GM18873 (cell line): Measurements from ENCODE around the gene FOLR2.

ENCODE experiments used
- ATAC-seq: cut with Tn5 transposase; IDR thresholded peaks from one replicate; pipeline ENCODE4 v1.9.1; 2021; ENCODE audit warnings: mild to moderate bottlenecking, moderate library complexity, moderate number of reproducible peaks; ENCODE audit not compliant: unreplicated experiment, low FRiP score

Gene FOLR2

DNA sequence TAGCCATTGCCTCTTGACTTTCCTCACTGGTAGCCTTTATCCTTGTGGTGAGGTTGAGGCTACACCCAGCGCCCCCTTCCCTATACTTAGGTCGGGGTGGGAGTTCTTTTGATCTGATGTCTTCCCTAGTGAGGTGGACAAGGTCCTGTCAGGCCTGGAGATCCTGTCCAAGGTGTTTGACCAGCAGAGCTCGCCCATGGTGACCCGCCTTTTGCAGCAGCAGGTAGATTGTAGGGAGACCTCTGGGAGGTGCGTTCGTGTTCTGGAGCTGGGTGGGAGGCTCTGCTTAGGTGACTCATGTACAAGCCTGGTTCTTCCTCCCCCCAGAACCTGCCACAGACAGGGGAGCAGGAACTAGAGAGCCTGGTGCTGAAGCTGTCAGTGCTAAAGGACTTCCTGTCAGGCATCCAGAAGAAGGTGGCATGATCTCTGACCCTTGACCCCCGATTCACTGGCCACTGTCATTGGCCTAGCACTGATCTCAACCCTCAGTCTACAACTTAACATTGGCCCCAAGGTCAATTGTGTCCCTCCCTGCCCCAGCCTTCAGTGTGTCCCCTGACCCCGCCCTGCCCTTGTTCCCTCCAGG is 12.8 kb downstream of the FOLR2 start:
- ATAC-seq = no peak

DNA sequence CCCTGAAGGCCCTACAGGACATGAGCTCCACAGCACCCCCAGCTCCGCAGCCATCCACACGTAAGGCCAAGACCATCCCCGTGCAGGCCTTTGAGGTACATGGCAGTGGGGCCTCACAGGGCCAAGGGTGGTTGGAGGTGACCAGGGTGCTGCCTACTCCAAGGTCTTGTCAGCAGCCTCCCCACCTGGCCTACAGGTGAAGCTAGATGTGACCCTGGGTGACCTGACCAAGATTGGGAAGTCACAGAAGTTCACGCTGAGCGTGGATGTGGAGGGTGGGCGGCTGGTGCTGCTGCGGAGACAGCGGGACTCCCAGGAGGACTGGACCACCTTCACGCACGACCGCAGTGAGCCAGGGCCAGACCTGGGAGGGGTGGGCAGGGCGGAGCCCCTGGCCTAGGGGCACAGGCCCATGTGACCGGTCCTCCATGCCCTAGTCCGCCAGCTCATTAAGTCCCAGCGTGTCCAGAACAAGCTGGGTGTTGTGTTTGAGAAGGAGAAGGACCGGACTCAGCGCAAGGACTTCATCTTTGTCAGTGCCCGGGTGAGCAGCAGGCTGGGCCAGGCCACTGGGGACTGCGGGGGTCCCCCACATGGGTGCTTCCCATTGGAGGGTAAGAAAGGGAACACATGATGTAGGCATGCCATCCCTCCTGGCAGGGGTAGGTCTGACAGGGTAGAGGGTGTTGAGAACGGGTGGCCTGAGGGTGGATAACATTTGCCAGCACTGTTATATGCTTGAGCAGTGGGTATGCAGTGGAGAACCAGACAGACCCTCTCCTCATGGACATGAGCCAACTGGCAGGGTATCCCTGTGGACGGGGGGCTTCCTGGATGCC is 13.6 kb downstream of the FOLR2 start:
- no peak for ATAC-seq

DNA sequence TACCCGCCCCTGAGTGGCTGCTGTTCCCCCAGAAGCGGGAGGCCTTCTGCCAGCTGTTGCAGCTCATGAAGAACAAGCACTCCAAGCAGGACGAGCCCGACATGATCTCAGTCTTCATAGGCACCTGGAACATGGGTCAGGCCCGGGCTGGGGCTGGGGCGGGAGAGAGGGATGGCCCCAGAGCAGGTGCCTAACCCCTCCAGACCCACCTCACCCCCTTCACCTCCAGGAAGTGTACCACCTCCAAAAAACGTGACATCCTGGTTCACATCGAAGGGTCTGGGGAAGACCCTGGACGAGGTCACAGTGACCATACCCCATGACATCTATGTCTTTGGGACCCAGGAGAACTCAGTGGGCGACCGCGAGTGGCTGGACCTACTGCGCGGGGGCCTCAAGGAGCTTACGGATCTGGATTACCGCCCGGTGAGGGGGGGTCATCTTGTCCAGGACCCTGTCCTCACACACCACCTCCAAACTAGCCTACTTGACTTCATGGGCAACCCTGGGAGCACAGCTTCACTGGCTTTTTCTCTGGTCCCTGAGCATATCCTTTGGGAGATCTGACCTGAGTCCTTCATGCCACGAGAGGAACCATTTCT is 14.3 kb downstream of the FOLR2 start:
- no peak for ATAC-seq

DNA sequence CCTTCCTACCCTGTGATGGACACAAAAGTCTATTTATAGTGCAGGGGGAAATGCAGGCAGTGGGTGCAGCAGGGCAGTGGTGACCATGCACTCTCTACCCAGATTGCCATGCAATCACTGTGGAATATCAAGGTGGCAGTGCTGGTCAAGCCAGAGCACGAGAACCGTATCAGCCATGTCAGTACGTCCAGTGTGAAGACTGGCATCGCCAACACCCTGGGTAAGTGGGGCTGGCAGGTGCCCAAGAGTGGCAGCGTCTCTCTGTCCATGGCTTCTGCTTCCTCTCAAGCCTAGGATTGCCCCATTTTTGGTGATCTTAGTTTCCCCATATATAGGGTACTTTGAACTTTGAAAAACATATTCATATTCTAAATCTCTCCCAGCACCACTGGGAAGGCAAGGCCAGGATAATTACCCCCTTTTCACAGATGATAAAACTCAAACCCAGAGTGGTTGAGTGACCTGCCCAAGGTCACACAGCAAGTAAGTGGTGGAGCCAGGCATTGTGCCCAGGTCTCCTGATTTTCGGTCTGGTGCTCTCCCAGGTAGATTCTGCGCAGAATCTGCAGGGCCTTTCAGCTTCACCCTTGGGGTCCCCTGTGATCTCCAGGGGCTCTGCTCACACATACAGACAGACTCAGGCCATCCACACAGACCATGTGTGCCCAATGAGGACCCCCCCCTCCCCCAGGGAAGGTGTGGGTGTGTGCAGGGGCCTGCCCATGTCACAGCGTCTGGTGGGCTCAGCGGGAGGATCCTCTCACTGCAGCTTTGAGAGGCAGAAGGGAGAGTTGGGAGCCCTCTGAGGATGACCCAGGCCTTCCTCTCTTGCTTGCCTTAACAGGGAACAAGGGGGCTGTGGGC is 15.0 kb downstream of the FOLR2 start:
- ATAC-seq = no peak

DNA sequence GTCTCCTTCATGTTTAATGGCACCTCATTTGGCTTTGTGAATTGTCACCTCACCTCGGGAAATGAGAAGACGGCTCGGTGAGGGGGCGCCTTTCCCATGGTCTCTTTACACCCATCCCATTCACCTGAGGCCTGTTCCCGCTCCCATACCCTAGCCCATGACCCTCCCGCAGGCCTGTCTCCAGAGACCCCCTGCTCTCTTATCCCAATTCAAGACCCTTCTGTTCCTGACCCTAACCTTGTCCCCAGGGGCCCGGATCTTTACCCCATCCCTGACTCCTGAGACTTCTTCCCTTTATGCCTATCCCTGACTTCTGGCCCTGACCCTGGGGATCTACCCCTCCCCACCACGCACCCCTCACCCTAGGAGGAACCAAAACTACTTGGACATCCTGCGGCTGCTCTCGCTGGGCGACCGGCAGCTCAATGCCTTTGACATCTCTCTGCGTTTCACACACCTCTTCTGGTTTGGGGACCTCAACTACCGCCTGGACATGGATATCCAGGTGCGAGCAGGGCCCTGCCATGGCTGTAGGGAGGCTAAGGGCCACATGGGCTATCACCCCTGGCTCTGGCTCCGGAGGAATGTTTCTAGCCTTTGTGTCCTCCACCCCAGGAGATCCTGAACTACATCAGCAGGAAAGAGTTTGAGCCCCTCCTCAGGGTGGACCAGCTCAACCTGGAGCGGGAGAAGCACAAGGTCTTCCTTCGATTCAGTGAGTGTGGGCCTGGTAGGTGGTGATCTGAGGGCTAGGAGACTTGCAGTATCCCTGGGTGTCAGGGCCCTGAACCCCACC is 15.9 kb downstream of the FOLR2 start:
- ATAC-seq = no peak

DNA sequence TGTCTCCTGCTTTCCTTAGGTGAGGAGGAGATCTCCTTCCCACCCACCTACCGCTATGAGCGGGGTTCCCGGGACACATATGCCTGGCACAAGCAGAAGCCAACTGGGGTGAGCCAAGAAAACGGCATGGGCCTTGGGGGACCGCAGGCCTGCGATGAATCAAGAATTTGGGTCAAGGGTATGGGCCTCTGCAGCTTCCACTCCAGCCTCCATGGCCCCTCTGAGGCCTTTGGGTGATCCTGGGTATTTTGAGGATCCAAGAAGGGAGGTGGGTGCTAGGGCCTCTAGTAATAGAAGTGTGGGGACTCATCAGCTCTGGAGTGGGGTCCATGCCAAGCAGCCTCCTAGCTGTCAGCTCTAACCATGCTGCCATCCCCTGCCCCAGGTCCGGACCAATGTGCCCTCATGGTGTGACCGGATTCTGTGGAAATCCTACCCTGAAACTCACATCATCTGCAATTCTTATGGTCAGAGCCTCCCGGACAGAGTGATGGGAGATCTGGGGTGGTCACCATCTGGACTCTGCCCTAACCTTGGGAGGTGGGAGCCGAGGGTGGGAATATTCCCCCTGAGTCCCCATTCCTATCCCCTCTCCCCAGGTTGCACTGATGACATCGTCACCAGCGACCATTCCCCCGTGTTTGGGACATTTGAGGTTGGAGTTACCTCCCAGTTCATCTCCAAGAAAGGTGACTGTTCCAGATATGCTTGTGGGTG is 16.6 kb downstream of the FOLR2 start:
- ATAC-seq = no peak

DNA sequence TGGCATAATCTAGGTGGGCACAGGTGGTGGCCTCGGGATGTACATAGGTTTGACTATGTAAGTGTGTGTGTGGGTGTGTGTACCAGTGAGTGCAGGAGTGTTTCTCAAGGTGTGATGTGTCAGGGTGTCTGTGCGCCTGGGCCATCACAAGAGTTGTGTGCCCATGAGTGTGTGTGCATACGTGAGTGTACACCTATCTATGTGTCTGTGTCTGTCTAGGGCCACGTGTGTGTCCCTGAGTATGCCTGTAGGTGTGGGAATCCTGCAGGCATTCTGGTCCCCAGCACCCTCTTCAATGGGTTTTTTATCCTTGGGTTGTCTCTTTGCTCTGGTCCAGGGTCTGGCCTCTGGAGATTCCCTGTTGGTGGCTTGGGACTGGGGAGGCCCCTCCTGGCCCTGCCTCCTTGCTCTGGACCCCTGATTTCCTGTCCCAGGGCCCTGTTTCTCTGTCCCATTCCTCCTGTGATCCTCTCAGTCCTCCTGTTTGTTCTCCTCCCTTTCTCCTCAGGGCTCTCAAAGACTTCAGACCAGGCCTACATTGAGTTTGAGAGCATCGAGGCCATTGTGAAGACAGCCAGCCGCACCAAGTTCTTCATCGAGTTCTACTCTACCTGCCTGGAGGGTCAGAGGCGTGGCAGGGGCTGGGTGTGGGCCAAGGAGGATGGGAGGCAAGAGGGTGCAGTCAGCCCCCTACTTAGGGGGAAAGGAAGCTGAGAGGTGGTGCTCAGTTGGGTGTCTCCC is 17.3 kb downstream of the FOLR2 start:
- ATAC-seq = no peak

DNA sequence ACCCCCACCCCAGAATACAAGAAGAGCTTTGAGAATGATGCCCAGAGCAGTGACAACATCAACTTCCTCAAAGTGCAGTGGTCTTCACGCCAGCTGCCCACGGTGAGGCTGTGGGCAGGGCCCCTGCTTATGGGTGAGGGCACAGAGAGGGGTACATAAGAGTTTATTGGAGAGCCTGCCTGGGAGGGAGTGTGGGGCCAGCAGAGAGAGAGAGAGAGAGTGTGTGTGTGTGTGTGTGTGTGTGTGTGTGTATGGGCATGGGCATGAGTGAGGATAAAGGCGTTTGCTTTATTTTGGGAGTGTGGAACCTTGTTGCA is 17.9 kb downstream of the FOLR2 start:
- ATAC-seq = no peak

DNA sequence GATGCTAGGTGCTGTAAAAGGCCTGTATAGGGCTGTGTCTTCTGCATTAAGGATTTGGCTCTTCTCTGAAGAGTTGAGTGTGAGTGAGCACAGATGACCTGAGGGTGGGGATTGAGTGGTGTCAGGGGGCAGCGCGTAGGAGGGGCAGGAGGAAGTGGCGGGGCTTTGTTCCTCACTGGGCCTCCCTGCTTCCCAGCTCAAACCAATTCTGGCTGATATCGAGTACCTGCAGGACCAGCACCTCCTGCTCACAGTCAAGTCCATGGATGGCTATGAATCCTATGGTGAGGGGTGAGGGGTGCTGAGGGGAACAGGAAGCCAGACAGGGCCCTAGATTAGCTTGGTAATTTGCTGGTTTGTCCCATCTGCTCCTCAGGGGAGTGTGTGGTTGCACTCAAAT is 18.3 kb downstream of the FOLR2 start:
- no peak for ATAC-seq

DNA sequence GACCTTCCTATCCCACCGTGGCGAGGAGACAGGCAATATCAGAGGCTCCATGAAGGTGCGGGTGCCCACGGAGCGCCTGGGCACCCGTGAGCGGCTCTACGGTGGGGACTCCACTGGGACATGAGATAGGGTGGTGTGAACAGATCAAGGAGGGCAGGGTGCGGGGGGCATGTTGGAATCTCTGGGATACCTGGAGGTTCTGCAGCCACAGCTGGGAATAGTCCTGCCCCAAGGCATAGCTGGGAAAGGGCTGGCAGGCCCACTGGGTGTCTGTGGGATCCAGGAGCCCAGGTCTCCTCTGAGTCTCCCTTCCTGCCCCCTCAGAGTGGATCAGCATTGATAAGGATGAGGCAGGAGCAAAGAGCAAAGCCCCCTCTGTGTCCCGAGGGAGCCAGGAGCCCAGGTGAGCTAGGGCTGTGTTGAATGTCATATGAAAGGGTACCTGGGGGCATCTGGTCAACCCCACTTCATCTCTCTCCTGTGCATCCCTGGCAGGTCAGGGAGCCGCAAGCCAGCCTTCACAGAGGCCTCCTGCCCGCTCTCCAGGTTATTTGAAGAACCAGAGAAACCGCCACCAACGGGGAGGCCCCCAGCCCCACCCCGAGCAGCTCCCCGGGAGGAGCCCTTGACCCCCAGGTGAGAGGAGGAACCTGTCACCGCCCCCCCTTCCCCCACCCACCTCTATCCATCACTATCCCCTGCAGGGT is 18.9 kb downstream of the FOLR2 start:
- no peak for ATAC-seq

DNA sequence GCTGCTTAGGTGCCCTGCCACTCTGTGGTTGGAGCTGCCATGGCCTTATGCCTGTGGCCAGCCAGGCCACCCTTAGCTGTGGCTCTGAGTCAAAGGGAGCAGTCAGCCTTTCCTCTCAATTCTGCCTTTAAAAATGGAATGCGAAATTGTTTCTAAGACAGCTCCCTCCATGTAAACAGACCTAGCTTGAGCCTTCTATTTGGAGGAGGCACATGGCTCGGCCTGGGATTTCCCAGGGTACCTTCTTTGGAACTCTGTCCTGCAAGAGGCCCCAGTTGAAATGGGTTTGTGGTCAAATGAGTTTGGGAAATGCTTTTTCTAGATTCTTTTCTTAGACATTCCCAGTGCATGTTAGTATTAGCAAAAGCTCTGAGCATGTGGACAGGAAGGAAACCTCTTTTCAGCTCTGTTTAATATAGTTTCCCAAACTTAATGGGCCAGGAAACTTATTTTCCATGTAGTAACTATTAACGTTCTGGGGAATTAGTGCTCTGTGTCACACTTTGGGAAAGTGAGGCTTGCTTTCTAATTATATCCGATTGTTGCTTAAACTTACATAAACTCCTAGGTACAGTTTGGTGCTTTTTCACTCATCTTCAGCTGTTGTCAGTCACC is 19.6 kb downstream of the FOLR2 start:
- no peak for ATAC-seq

DNA sequence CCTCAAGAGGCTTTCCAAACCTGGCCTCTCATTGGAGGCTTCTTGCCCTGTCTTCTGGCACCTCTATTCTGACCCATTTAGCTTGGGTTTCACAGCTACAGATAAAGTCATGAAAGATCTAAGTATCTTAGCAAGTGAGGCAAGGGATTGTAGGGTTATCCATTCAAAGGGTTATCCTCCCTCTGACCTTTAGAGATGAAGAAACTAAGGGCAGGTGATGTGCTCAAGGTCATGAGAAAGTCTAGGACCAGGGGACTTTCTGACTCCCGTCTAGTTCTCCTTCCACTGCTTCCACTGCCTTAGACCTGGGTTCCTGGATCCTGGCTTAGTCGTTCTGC is 20.1 kb downstream of the FOLR2 start:
- no peak for ATAC-seq

DNA sequence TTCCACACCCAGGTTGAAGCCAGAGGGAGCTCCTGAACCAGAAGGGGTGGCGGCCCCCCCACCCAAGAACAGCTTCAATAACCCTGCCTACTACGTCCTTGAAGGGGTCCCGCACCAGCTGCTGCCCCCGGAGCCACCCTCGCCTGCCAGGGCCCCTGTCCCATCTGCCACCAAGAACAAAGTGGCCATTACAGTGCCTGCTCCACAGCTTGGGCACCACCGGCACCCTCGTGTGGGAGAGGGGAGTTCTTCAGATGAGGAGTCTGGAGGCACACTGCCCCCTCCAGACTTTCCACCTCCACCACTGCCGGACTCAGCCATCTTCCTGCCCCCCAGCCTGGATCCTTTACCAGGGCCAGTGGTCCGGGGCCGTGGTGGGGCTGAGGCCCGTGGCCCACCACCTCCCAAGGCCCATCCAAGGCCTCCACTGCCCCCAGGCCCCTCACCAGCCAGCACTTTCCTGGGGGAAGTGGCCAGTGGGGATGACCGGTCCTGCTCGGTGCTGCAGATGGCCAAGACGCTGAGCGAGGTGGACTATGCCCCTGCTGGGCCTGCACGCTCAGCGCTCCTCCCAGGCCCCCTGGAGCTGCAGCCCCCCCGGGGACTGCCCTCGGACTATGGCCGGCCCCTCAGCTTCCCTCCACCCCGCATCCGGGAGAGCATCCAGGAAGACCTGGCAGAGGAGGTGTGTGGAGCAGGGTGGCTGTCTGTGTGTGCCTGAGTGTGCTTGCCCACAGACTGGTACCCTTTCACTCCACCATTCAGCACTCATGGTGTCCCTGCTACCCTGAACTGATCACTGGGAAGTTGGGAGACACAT is 20.7 kb downstream of the FOLR2 start:
- no peak for ATAC-seq

DNA sequence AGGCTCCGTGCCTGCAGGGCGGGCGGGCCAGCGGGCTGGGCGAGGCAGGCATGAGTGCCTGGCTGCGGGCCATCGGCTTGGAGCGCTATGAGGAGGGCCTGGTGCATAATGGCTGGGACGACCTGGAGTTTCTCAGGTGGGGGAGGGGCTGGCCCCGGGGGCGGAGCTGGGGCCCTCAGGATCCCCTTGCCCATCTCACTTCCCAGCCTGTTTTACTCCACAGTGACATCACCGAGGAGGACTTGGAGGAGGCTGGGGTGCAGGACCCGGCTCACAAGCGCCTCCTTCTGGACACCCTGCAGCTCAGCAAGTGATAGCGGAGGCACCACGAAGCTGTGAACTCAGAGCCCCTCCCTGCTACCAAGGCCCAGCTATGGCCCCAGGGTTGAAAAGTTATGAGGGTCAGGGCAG is 21.5 kb downstream of the FOLR2 start:
- ATAC-seq = no peak

DNA sequence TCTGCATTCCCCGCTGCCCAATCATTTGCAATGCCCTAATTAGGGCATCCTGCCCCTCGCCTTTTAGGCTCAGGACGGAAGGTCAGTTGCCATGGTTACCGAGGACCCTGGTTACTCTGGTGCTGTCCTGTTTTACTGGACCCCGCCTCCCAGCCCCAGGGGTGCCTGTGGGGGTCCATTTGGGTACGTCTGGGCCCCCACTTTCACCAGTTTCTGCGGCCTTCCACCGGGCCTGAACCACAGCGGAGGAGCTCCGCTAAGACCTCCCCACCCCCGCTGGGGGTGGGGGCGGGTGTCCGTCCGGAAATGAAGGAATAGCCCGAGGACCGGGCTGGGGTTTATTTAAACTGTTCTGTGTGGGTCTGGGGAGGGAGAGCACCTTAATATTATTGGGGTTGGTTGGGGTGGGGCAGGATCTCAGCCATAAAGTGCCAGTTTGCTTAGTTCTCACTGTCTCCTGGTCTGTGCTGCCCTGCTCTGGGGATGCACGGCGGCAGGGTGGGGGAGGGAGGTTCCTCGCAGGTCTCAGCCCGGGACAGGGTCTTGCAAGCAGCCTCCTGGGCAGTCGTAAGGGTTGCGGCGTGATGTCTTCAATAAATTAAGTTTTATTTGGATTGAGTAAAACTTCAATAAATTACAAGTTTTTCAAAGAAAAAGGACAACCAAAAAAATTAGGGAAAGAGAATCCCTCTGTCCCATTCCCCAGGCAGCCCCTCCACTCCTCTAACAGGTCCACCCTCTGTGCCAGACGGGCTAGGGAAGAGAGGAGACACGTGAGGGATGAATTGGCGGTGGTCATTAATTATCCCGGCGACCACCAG is 22.1 kb downstream of the FOLR2 start:
- ATAC-seq = no peak

DNA sequence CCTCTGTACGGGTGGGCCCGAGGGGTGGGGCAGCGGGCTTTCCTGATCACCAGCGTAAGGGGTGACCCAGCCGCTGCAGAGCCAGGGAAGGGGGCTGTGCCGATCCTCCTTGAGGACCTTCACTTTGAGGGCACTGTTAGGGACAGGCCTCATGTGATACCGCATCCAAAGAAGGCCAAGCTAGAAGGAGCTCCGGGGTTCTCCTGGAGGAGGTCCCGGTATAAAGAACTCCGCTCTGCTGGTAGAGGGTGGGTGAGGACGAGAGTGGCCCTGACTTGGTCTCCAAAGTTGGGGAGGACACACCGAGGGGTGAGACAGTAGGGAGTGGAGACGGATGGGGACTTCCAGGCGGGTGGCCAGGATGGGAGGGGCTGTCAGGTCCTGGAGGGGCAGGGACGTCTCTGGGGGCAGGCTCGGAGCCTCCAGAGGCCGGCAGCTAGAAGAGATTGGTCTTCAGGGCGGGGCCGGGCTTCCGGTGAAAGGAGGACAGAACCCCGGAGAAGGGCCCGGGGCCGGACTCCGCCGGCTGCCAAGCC is 22.8 kb downstream of the FOLR2 start:
- no peak for ATAC-seq
